Measurements from ENCODE around the gene PDE4D.

DNA sequence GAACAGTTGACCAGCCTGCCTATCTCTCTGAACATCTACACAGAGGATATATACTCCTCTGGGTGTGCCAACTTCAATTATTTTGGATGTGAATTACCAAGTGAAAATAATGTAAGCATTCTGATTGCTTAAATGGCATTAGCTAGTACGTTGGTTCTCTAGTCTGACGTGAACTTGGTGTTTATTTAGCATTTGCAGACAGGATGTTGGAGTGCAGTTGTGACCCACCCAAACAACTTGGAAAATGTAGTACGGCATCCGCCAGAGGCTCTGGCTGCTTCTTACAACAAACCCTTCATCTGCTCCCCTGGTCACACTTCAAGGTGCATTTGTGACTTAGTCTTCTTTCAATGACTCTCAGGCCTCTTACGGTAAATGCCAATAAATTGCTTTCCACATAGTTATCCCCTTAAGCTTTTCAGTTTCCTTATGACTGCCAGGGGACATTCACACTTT is 616.6 kb downstream of the PDE4D start:
- TF ChIP-seq, protein P1, sequence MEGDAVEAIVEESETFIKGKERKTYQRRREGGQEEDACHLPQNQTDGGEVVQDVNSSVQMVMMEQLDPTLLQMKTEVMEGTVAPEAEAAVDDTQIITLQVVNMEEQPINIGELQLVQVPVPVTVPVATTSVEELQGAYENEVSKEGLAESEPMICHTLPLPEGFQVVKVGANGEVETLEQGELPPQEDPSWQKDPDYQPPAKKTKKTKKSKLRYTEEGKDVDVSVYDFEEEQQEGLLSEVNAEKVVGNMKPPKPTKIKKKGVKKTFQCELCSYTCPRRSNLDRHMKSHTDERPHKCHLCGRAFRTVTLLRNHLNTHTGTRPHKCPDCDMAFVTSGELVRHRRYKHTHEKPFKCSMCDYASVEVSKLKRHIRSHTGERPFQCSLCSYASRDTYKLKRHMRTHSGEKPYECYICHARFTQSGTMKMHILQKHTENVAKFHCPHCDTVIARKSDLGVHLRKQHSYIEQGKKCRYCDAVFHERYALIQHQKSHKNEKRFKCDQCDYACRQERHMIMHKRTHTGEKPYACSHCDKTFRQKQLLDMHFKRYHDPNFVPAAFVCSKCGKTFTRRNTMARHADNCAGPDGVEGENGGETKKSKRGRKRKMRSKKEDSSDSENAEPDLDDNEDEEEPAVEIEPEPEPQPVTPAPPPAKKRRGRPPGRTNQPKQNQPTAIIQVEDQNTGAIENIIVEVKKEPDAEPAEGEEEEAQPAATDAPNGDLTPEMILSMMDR (IDR thresholded peaks at IDR 0.05; ENCODE audit: insufficient read depth, low read length) = no peak
- no peak for TF ChIP-seq POLR2AphosphoS5 (IDR thresholded peaks at IDR 0.05; ENCODE audit: low read depth)
